ENCODE data around the gene CD82. TPM values are rescaled to one million over a fixed set of nuclear protein-coding genes. Genes with fewer than 3 reads are reported as not detected.

Gene CD82
- total RNA-seq, 1 experiment from 2014 or later: 4.5 TPM

GRCh38 chr11:44633641-44634040 lies 68.2 kb downstream of the CD82 start:
- no peak overlapping the region for H4K8ac ChIP-seq (replicated peaks; ENCODE audit: insufficient read length, low read depth, low read length)
- peak; percentile 28 for DNase-seq

More at GRCh38 chr11:44633641-44634040, 68.2 kb downstream of the CD82 start:
- Histone ChIP-seq H4K5ac (ENCODE audit: insufficient read length, low read depth, low read length) (no peak overlapping the region), H2AFZ (ENCODE audit: low read length) (no peak overlapping the region), H3K4me2 (ENCODE audit: insufficient read depth, insufficient read length, low read length) (no peak overlapping the region), H2BK20ac (ENCODE audit: low read depth, low read length, poor library complexity, severe bottlenecking) (no peak overlapping the region), H3K4me1 (ENCODE audit: insufficient read depth, low read length) (peaks cover 6% of the 10 kb centered on the region; the same call in 1 of the 2 replicates), H3T11ph (ENCODE audit: low read length) (no peak overlapping the region), H3K79me1 (ENCODE audit: insufficient read depth, low read depth, low read length, poor library complexity, severe bottlenecking) (no peaks in the 10 kb centered on the region), H2BK5ac (ENCODE audit: insufficient read length, low read length) (no peak overlapping the region), H3K4ac (ENCODE audit: low read depth, low read length) (no peak overlapping the region), H3K56ac (ENCODE audit: insufficient read length, low read depth, low read length) (no peak overlapping the region), H4K20me1 (ENCODE audit: control insufficient read depth, insufficient read depth, insufficient read length) (no peaks in the 10 kb centered on the region), H3K14ac (ENCODE audit: insufficient read depth, low read length) (no peak overlapping the region), H3K23ac (ENCODE audit: insufficient read length, low read depth, low read length) (no peak overlapping the region), H3K27me3 (ENCODE audit: insufficient read depth, low read length) (no peaks in the 10 kb centered on the region), H3K27ac (ENCODE audit: insufficient read length, low read depth, low read length) (no peak overlapping the region), H3K9ac (ENCODE audit: extremely low read depth, insufficient read length, low read length) (no peak overlapping the region), H3K18ac (ENCODE audit: insufficient read length, low read depth, low read length) (no peak overlapping the region), H2AK5ac (ENCODE audit: insufficient read length, low read length) (no peak overlapping the region), H2BK12ac (ENCODE audit: insufficient read length, low read depth, low read length) (no peak overlapping the region), H3K79me2 (ENCODE audit: insufficient read depth, low read length) (no peaks in the 10 kb centered on the region), H2BK120ac (ENCODE audit: low read depth, low read length, poor library complexity, severe bottlenecking) (no peak overlapping the region), H4K91ac (ENCODE audit: insufficient read length, low read depth, low read length) (no peak overlapping the region), H2BK15ac (ENCODE audit: low read depth, low read length) (no peak overlapping the region), H3K23me2 (ENCODE audit: insufficient read length, low read depth, low read length, poor library complexity, severe bottlenecking) (no peaks in the 10 kb centered on the region), H3K9me3 (ENCODE audit: control insufficient read depth, low read depth, low read length) (no peaks in the 10 kb centered on the region)
- Mint-ChIP-seq H3K27me3 (ENCODE audit: low read depth) (peaks cover 13% of the 10 kb centered on the region), H3K27ac (no peak overlapping the region), H3K4me3 (no peak overlapping the region; a peak in 1 of 5 replicates), H3K36me3 (ENCODE audit: insufficient read depth in 1 of 3, low read depth in 3 of 3) (no peaks in the 10 kb centered on the region; a peak in 1 of 7 replicates), H3K4me1 (peaks cover 19 to 25% of the 10 kb centered on the region in 2 experiments), H3K9me3 (peaks cover 0 to 6% of the 10 kb centered on the region in 2 experiments; a peak in 3 of 5 replicates)
- WGBS (ENCODE audit: extremely low coverage, insufficient read length, low lambda C conversion rate): no CpG with 5 or more reads among the region's 6 CpGs
- peak; percentile 52 for TF ChIP-seq CTCF (conservative IDR thresholded peaks at IDR 0.05)
